OCI-LY7 (cell line): ENCODE results near the gene NACAD.

Experiments
- EZH2phosphoT487 ChIP-seq: fragments of 200-600 bp; sonication (generic); IDR thresholded peaks from 2 replicates; pipeline ENCODE4 v1.6.1; 2018; ENCODE audit warnings: low read depth, borderline replicate concordance, mild to moderate bottlenecking, mixed run types, antibody characterized with exemption, low read length, moderate library complexity, mixed read lengths
- TF ChIP-seq, protein P1 (sequence below): fragments of 200-600 bp; sonication (generic); conservative IDR thresholded peaks from 2 replicates; pipeline ENCODE4 v1.5.1; 2014; ENCODE audit warnings: mild to moderate bottlenecking, antibody characterized with exemption, low read length, moderate library complexity, mixed read lengths

GRCh38 chr7:45084901-45085618, 3.7 kb downstream of the NACAD start:
- TF ChIP-seq, protein P1, sequence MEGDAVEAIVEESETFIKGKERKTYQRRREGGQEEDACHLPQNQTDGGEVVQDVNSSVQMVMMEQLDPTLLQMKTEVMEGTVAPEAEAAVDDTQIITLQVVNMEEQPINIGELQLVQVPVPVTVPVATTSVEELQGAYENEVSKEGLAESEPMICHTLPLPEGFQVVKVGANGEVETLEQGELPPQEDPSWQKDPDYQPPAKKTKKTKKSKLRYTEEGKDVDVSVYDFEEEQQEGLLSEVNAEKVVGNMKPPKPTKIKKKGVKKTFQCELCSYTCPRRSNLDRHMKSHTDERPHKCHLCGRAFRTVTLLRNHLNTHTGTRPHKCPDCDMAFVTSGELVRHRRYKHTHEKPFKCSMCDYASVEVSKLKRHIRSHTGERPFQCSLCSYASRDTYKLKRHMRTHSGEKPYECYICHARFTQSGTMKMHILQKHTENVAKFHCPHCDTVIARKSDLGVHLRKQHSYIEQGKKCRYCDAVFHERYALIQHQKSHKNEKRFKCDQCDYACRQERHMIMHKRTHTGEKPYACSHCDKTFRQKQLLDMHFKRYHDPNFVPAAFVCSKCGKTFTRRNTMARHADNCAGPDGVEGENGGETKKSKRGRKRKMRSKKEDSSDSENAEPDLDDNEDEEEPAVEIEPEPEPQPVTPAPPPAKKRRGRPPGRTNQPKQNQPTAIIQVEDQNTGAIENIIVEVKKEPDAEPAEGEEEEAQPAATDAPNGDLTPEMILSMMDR: no peak
- TF ChIP-seq EZH2phosphoT487: no peak
